Measurements from ENCODE around the gene COL20A1. TPM values are rescaled to one million over a fixed set of nuclear protein-coding genes. Genes with fewer than 3 reads are reported as not detected.

The COL20A1 gene
- total RNA-seq: not detected
- long read RNA-seq: 0 reads

DNA sequence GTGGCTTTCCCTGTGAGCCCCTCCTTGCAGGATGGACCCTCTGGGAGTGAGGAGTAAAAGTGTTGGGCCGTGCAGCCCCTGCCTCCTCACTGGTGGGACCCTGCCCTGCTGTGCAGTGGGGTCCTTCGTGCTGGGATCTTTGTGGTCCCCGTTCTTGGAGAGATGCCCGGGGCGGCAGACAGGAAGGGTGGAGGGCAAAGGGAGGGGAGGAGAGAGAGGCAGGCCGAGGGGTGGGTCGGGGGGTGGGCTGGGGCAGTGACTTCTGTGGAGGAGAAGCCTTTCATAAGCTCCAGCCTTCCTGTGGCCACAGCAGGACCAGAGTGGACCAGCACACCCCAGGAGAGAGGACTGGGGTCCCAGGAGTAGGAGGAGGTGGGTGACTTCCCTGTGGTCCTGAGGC, at the start of gene COL20A1:
Gene COL20A1, plus strand, starts transcription at position 283 of the 400 bp plus-strand sequence. CDS start 1,922 bp downstream, outside the sequence.
- TF ChIP-seq, protein P1, sequence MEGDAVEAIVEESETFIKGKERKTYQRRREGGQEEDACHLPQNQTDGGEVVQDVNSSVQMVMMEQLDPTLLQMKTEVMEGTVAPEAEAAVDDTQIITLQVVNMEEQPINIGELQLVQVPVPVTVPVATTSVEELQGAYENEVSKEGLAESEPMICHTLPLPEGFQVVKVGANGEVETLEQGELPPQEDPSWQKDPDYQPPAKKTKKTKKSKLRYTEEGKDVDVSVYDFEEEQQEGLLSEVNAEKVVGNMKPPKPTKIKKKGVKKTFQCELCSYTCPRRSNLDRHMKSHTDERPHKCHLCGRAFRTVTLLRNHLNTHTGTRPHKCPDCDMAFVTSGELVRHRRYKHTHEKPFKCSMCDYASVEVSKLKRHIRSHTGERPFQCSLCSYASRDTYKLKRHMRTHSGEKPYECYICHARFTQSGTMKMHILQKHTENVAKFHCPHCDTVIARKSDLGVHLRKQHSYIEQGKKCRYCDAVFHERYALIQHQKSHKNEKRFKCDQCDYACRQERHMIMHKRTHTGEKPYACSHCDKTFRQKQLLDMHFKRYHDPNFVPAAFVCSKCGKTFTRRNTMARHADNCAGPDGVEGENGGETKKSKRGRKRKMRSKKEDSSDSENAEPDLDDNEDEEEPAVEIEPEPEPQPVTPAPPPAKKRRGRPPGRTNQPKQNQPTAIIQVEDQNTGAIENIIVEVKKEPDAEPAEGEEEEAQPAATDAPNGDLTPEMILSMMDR (IDR thresholded peaks at IDR 0.05; ENCODE audit: borderline replicate concordance): no peak
- no peak for DNase-seq
- no peaks in the 10 kb centered on the region for H3K9me3 ChIP-seq (replicated peaks)
- H3K4me1 ChIP-seq: peaks cover 9% of the 10 kb centered on the region
- intact Hi-C loops (cut with micrococcal nuclease): no loop called here
- H3K27ac ChIP-seq (replicated peaks): no peak within 1 kb of the TSS
- H3K4me3 ChIP-seq: no peak within 1 kb of the TSS
- peaks cover 18% of the 10 kb centered on the region for H3K36me3 ChIP-seq
- peaks cover 49% of the 10 kb centered on the region for H3K27me3 ChIP-seq (ENCODE audit: low read depth)

DNA sequence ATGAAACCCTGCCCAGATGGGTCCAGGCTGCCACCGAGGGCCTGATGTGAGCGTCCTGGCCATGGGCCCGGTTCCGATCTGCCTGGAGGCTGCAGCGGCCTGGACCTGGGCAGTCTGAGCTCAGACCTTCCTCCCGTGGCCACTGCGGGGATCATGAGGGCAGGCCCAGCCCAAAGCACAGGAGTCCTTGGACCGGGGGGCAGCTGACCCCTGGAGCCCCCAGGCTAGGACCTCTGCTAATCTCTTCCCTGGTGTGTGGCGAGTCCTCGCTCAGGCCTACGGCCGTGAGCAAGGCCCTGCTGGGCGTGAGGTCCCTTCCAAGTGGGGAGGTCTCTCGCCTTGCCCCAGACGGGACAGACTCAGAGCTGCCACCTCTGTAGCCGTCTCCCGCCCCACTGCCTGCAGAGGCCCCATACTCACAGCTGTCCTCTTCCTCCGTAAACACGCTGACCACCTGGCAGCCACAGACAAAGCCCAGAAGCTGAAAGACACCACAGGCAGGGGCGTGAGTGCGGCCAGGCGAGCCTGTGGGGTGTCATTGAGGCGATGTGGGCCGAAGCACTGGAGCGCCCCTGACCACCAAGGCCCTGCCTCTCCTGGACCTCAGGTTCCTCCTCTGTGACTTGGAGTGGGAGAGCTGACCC, 49.3 kb upstream of the COL20A1 start:
- Histone ChIP-seq H3K9me3 (replicated peaks) (no peaks in the 10 kb centered on the region), H3K27me3 (ENCODE audit: low read depth) (peaks cover 78% of the 10 kb centered on the region), H3K4me3 (no peak overlapping the region), H3K36me3 (no peaks in the 10 kb centered on the region), H3K27ac (replicated peaks) (no peak overlapping the region), H3K4me1 (no peaks in the 10 kb centered on the region)
- intact Hi-C loops (cut with micrococcal nuclease): no loop called here
- TF ChIP-seq, protein P1 (IDR thresholded peaks at IDR 0.05; ENCODE audit: borderline replicate concordance): no peak
- DNase-seq: no peak

DNA sequence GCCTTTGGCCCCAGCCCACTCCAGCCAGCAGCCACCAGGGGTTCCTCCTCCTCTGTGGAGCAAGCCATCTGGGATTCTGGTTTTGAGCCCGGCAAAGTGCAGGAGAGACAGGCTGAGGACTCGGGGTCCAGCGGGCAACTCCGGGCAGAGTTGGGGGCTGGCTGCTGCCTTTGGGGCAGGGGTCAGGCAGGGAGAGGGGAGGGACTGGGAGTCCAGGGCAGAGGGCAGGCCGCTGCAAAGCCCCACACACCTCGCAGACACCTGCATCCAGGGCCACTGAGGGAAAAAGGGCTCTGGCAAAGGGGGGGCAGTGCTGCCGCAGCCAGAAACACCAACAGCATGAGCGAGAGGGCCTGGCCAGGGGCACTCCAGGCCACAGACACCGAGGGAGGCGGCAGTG, 48.5 kb upstream of the COL20A1 start:
- intact Hi-C loops (cut with micrococcal nuclease): no loop called here
- DNase-seq: no peak
- Histone ChIP-seq H3K4me1 (no peaks in the 10 kb centered on the region), H3K27ac (replicated peaks) (no peak overlapping the region), H3K9me3 (replicated peaks) (no peaks in the 10 kb centered on the region), H3K27me3 (ENCODE audit: low read depth) (peaks cover 86% of the 10 kb centered on the region), H3K36me3 (no peaks in the 10 kb centered on the region), H3K4me3 (no peak overlapping the region)
- TF ChIP-seq, protein P1 (IDR thresholded peaks at IDR 0.05; ENCODE audit: borderline replicate concordance): no peak

DNA sequence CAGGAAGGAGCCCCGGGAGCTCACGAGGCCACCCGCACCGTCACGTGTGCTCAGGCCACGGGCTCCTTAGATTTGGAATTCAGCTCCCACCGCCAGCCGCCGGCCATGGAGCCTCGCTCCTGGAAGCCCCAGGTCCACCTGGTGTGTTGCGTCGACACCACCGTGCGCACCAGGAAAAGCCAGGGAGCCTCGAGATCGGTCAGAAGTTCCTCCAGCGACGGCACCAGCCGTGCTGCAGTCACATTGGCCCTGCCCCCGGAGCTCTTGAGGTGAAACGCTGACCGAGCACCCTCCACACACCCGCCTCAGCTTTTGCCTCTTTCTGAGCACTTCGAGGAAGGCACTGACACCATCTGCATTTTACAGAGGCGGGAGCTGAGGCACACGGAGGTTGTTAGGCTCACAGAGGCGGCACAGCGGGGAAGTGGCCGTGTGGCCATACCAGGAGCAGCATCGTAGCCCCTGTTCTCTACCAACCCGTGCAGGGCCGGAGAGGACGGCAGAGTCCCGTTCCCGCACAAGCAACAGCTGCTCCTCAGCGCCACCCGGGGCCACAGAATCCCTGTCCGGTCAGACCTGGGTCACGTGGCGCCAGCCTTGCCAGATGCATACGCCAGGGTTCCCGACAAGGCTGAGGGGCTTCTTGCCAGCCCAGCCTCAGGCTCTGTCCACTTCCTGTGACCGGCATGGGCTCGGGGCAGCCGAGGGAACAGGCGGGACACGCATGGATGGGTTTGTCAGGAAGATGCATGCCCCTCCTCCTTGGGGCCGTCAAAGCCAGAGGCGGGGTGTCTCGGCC, 46.3 kb upstream of the COL20A1 start:
- H3K4me3 ChIP-seq: no peak overlapping the region
- peaks cover 96% of the 10 kb centered on the region for H3K27me3 ChIP-seq (ENCODE audit: low read depth)

DNA sequence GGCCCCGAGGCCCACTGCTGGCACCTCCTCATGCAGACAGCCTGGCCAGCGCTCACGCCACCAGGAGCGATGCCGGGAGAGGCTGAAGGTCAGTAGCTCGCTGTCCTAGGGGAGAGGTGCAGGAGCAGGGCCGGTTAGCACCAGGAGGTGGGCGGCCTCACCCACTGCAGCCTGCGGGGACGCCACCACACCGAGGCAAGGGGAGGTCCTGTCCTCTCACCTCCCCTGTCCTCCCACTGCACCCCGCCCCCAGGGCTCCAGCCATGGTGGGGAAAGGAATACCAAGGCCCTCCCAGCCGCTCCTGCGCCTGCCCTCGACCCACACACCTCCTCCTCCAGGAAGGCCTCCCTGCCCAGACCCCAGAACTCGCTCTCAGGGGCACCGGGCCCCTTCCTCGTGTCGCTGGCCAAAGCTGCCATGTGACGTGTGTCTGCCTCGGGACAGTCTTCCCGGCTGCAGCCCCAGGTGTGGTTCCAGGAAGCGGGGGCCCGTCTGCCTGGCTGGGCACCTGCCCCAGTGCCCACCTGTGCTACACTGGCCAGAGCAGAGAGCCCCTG, 45.2 kb upstream of the COL20A1 start:
- no peaks in the 10 kb centered on the region for H3K4me1 ChIP-seq
- no peak for DNase-seq
- intact Hi-C loops (cut with micrococcal nuclease): no loop called here

More for the DNA sequence above, 46.3 kb upstream of the COL20A1 start:
- Histone ChIP-seq H3K4me1 (no peaks in the 10 kb centered on the region), H3K36me3 (no peaks in the 10 kb centered on the region), H3K27ac (replicated peaks) (no peak overlapping the region), H3K9me3 (replicated peaks) (no peaks in the 10 kb centered on the region)
- intact Hi-C loops (cut with micrococcal nuclease): no loop called here
- no peak for DNase-seq
- TF ChIP-seq, protein P1 (IDR thresholded peaks at IDR 0.05; ENCODE audit: borderline replicate concordance): no peak

More for the DNA sequence above, 45.2 kb upstream of the COL20A1 start:
- TF ChIP-seq, protein P1 (IDR thresholded peaks at IDR 0.05; ENCODE audit: borderline replicate concordance): no peak
- Histone ChIP-seq H3K36me3 (no peaks in the 10 kb centered on the region), H3K27me3 (ENCODE audit: low read depth) (peaks cover 98% of the 10 kb centered on the region), H3K4me3 (no peak overlapping the region), H3K9me3 (replicated peaks) (no peaks in the 10 kb centered on the region), H3K27ac (replicated peaks) (no peak overlapping the region)
